H1 (cell line): ENCODE data around the gene BCL2. TPM values are rescaled to one million over a fixed set of nuclear protein-coding genes. Genes with fewer than 3 reads are reported as not detected.

Experiments
- CTCF ChIA-PET: fragments of 300-600 bp; sonication (Branson Sonifier 250); formaldehyde crosslinking; loops from one replicate; lab custom pipeline; 2021; ENCODE audit not compliant: partially characterized antibody; lab: Charles Lee
- POLR2A ChIA-PET: fragments of 300-600 bp; sonication (Branson Sonifier 250); formaldehyde crosslinking; loops from one replicate; lab custom pipeline; 2021; ENCODE audit warnings: inconsistent platforms; ENCODE audit not compliant: partially characterized antibody; lab: Charles Lee
- DNase-seq, 2 experiments: peaks; one replicate each; pipeline versions ENCODE4 v3.0.0 to v3.0.0-alpha.2; 2010 to 2022; ENCODE audit warnings: low spot score in 2 of 2, low read depth in 1 of 2, mixed read lengths in 1 of 2
- FAIRE-seq: peaks from 2 replicates; lab custom pipeline; 2011; peaks lifted over from hg19 to GRCh38; lab: Jason Lieb, UNC
- H2AFZ ChIP-seq: 2 replicates; pipeline ENCODE4 v1.8.1; 2012; ENCODE audit warnings: low read length, inconsistent platforms
- H2AK5ac ChIP-seq: 2 replicates; pipeline ENCODE4 v1.6.1; 2013; ENCODE audit warnings: low read depth, low read length
- H2BK120ac ChIP-seq: replicated peaks from 2 replicates; pipeline ENCODE3; 2013; ENCODE audit warnings: low read depth, low read length, inconsistent platforms
- H2BK12ac ChIP-seq: 2 replicates; pipeline ENCODE4 v1.6.1; 2013; ENCODE audit warnings: low read depth, low read length
- H2BK15ac ChIP-seq: 2 replicates; pipeline ENCODE4 v1.6.1; 2013; ENCODE audit warnings: low read length
- H2BK20ac ChIP-seq: 2 replicates; pipeline ENCODE4 v1.6.1; 2013; ENCODE audit warnings: low read length
- H2BK5ac ChIP-seq: 2 replicates; pipeline ENCODE4 v1.6.1; 2013; ENCODE audit warnings: low read depth, low read length
- H3K14ac ChIP-seq: 2 replicates; pipeline ENCODE4 v1.6.1; 2013; ENCODE audit warnings: inconsistent platforms; ENCODE audit not compliant: insufficient read length
- H3K18ac ChIP-seq: 2 replicates; pipeline ENCODE4 v1.6.1; 2013; ENCODE audit warnings: low read length; ENCODE audit errors: extremely low read depth
- H3K23ac ChIP-seq: 2 replicates; pipeline ENCODE4 v1.6.1; 2013; ENCODE audit warnings: inconsistent platforms; ENCODE audit not compliant: insufficient read length
- H3K23me2 ChIP-seq: 2 replicates; pipeline ENCODE4 v1.6.1; 2013; ENCODE audit warnings: low read depth, low read length
- H3K27ac ChIP-seq: 2 replicates; pipeline ENCODE4 v1.6.1; 2011; ENCODE audit warnings: low read depth, low read length, inconsistent platforms
- H3K27me3 ChIP-seq, 4 experiments: replicated peaks in 1 of 4; 1 replicate in 1 of 4; 2 replicates in 3 of 4; pipeline versions ENCODE4 v1.6.1 to v1.8.1; 2011 to 2013; ENCODE audit warnings: low read length in 3 of 4, mild to moderate bottlenecking in 3 of 4, inconsistent platforms in 2 of 4, mixed read lengths in 2 of 4, moderate library complexity in 1 of 4; ENCODE audit not compliant: control insufficient read depth in 3 of 4, insufficient read depth in 3 of 4; ENCODE audit errors: extremely low read depth in 1 of 4
- H3K36me3 ChIP-seq, 4 experiments: 2 replicates each; pipeline versions ENCODE4 v1.6.1 to v1.8.1; 2011 to 2013; ENCODE audit warnings: mild to moderate bottlenecking in 4 of 4, low read length in 3 of 4, moderate library complexity in 2 of 4, control low read depth in 1 of 4, inconsistent platforms in 1 of 4; ENCODE audit not compliant: insufficient read depth in 4 of 4, control insufficient read depth in 2 of 4
- H3K4ac ChIP-seq: replicated peaks from 2 replicates; pipeline ENCODE3; 2013; ENCODE audit warnings: low read length, low read depth, mixed read lengths, inconsistent platforms; ENCODE audit not compliant: insufficient read length
- H3K4me1 ChIP-seq, 4 experiments: replicated peaks in 1 of 4; 1 replicate in 1 of 4; 2 replicates in 3 of 4; pipeline versions ENCODE4 v1.6.1 to v1.8.1; 2011 to 2013; ENCODE audit warnings: low read length in 3 of 4, inconsistent platforms in 2 of 4, mixed read lengths in 1 of 4; ENCODE audit not compliant: insufficient read depth in 4 of 4, control insufficient read depth in 3 of 4
- H3K4me2 ChIP-seq, 2 experiments: 2 replicates each; pipeline versions ENCODE4 v1.6.1 to v1.8.1; 2011 to 2013; ENCODE audit warnings: low read depth in 2 of 2, low read length in 2 of 2, control low read depth in 1 of 2, inconsistent platforms in 1 of 2, mild to moderate bottlenecking in 1 of 2; ENCODE audit not compliant: insufficient read depth in 1 of 2
- H3K4me3 ChIP-seq, 4 experiments: fragments of 200-600, 300-600 bp in 1 of 4; sonication (generic), shearing (Covaris generic), sonication (Bioruptor Twin) in 1 of 4; 2 replicates each; pipeline versions ENCODE4 v1.5.1 to v1.8.1; 2011 to 2016; ENCODE audit warnings: low read length in 4 of 4, low read depth in 3 of 4, control low read depth in 2 of 4, inconsistent platforms in 2 of 4, mild to moderate bottlenecking in 2 of 4, mixed read lengths in 1 of 4, moderate library complexity in 1 of 4; ENCODE audit not compliant: insufficient read depth in 2 of 4; ENCODE audit errors: extremely low read depth in 1 of 4
- H3K56ac ChIP-seq: replicated peaks from 2 replicates; pipeline ENCODE3; 2013; ENCODE audit warnings: low read depth, mild to moderate bottlenecking, mixed read lengths, low read length, inconsistent platforms; ENCODE audit not compliant: insufficient read length
- H3K79me1 ChIP-seq: 2 replicates; pipeline ENCODE4 v1.6.1; 2013; ENCODE audit warnings: low read depth, low read length, control low read depth
- H3K79me2 ChIP-seq, 2 experiments: 2 replicates each; pipeline versions ENCODE4 v1.6.1 to v1.8.1; 2012 to 2013; ENCODE audit warnings: low read length in 2 of 2, mild to moderate bottlenecking in 2 of 2, inconsistent platforms in 1 of 2; ENCODE audit not compliant: insufficient read depth in 2 of 2, control insufficient read depth in 1 of 2
- H3K9ac ChIP-seq, 4 experiments: replicated peaks in 1 of 4; 1 replicate in 1 of 4; 2 replicates in 3 of 4; pipeline versions ENCODE4 v1.6.1 to v1.8.1; 2011 to 2013; ENCODE audit warnings: low read depth in 3 of 4, low read length in 3 of 4, control low read depth in 2 of 4, mild to moderate bottlenecking in 2 of 4, moderate library complexity in 2 of 4, inconsistent platforms in 1 of 4; ENCODE audit errors: extremely low read depth in 1 of 4
- H3K9me3 ChIP-seq, 2 experiments: 2 replicates each; pipeline versions ENCODE4 v1.6.1 to v1.8.1; 2012 to 2013; ENCODE audit warnings: mild to moderate bottlenecking in 2 of 2, moderate library complexity in 2 of 2, control low read depth in 1 of 2, inconsistent platforms in 1 of 2, low read depth in 1 of 2, low read length in 1 of 2, mixed read lengths in 1 of 2; ENCODE audit not compliant: insufficient read depth in 2 of 2
- H4K20me1 ChIP-seq, 2 experiments: replicated peaks in 1 of 2; 2 replicates each; pipeline versions ENCODE3 to v1.8.1; 2011 to 2013; ENCODE audit warnings: inconsistent platforms in 2 of 2, low read length in 2 of 2, mild to moderate bottlenecking in 1 of 2; ENCODE audit not compliant: insufficient read depth in 2 of 2, control insufficient read depth in 1 of 2
- H4K5ac ChIP-seq: 2 replicates; pipeline ENCODE4 v1.6.1; 2013; ENCODE audit warnings: low read length, low read depth, mixed read lengths, inconsistent platforms; ENCODE audit not compliant: insufficient read length
- H4K8ac ChIP-seq: 2 replicates; pipeline ENCODE4 v1.8.0; 2013; ENCODE audit warnings: mild to moderate bottlenecking, moderate library complexity, low read length, inconsistent platforms; ENCODE audit not compliant: insufficient read depth; ENCODE audit errors: extremely low read depth
- H4K91ac ChIP-seq: replicated peaks from 2 replicates; pipeline ENCODE3; 2013; ENCODE audit warnings: low read length, mixed read lengths, inconsistent platforms; ENCODE audit not compliant: insufficient read length
- ASH2L ChIP-seq: fragments of 200-600, 300-600 bp; sonication (generic); IDR thresholded peaks from one replicate; pipeline ENCODE4 v1.7.1; 2017; ENCODE audit warnings: low read length
- EGR1 ChIP-seq: IDR thresholded peaks from 2 replicates; pipeline ENCODE4 v1.6.1; 2011; ENCODE audit warnings: low read depth, low read length, borderline replicate concordance
- EZH2 ChIP-seq: fragments of 200-600 bp; sonication (generic); IDR thresholded peaks from 2 replicates; pipeline ENCODE4 v1.7.1; 2012; ENCODE audit warnings: low read depth, mild to moderate bottlenecking, moderate library complexity, low read length, inconsistent platforms; ENCODE audit not compliant: severe bottlenecking
- JUND ChIP-seq: IDR thresholded peaks from 2 replicates; pipeline ENCODE4 v1.6.1; 2011; ENCODE audit warnings: mild to moderate bottlenecking, improper control_type of control experiment, low read length
- KDM4A ChIP-seq: IDR thresholded peaks from one replicate; pipeline ENCODE4 v1.7.1; 2012; ENCODE audit warnings: low read depth, mild to moderate bottlenecking, moderate library complexity, low read length, inconsistent platforms; ENCODE audit not compliant: severe bottlenecking
- KDM5A ChIP-seq: fragments of 200-600 bp; IDR thresholded peaks from 2 replicates; pipeline ENCODE4 v1.7.1; 2012; ENCODE audit warnings: mild to moderate bottlenecking, low read length, inconsistent platforms, mixed read lengths
- MAFK ChIP-seq: IDR thresholded peaks from 2 replicates; pipeline ENCODE4 v1.6.1; 2012; ENCODE audit warnings: low read depth, mild to moderate bottlenecking, improper control_type of control experiment, low read length
- PHF8 ChIP-seq: fragments of 200-600 bp; sonication (generic); conservative IDR thresholded peaks from 2 replicates; pipeline ENCODE4 v1.7.1; 2012; ENCODE audit warnings: low read depth, mild to moderate bottlenecking, inconsistent platforms, low read length, moderate library complexity
- RAD21 ChIP-seq, 2 experiments: IDR thresholded peaks in 1 of 2; conservative IDR thresholded peaks in 1 of 2; 2 replicates each; pipeline ENCODE4 v1.6.1; 2011; ENCODE audit warnings: low read depth in 2 of 2, low read length in 2 of 2, improper control_type of control experiment in 1 of 2, inconsistent platforms in 1 of 2, mild to moderate bottlenecking in 1 of 2, moderate library complexity in 1 of 2
- RBBP5 ChIP-seq: IDR thresholded peaks from 2 replicates; pipeline ENCODE4 v1.7.1; 2012; ENCODE audit warnings: low read depth, mild to moderate bottlenecking, inconsistent platforms, low read length, moderate library complexity, borderline replicate concordance
- RFX5 ChIP-seq: IDR thresholded peaks from 2 replicates; pipeline ENCODE4 v1.6.1; 2011; ENCODE audit warnings: low read depth, low read length, improper control_type of control experiment, borderline replicate concordance
- SIX5 ChIP-seq: IDR thresholded peaks from 2 replicates; pipeline ENCODE4 v1.6.1; 2011; ENCODE audit warnings: mild to moderate bottlenecking, low read depth, low read length
- WGBS, 2 experiments: shearing (Covaris generic) in 1 of 2; methylation state at CpG; one replicate each; pipeline versions ENCODE4 v1.1.6 to v1.1.7; 2013 to 2015; ENCODE audit warnings: low lambda C conversion rate in 2 of 2, mixed read lengths in 2 of 2, inconsistent platforms in 1 of 2, low coverage in 1 of 2, missing lambda C conversion rate in 1 of 2; ENCODE audit not compliant: insufficient replicate concordance in 2 of 2, insufficient coverage in 1 of 2, insufficient read length in 1 of 2; ENCODE audit errors: extremely low coverage in 1 of 2, missing lambda C conversion rate in 1 of 2; 5-methylcytosine and 5-hydroxymethylcytosine counted together
- polyA plus RNA-seq, 7 experiments: library from polyadenylated mRNA; depleted of rRNA in 3 of 7; stranded (reverse) in 5 of 7; unstranded in 2 of 7; fragments of >200 nt in 5 of 7; fragments of 200-250 nt in 2 of 7; gene quantifications; 1 replicate in 5 of 7; 2 replicates in 1 of 7; 4 replicates in 1 of 7; pipeline versions ENCODE4 v1.2.1 to v1.2.3, GENCODE V29; 2011 to 2013; ENCODE audit warnings: missing spikeins in 2 of 7, mixed read lengths in 2 of 7
- total RNA-seq: library from RNA; stranded (reverse); fragmentation: NEBNext Ultra II Directional; extraction: Animal tissue kit (Norgen Biotek cat#: 25700); gene quantifications from 2 replicates; pipeline ENCODE4 v1.2.1, GENCODE V29; 2021
- TF ChIP-seq, protein P1 (sequence below): IDR thresholded peaks from 2 replicates; pipeline ENCODE4 v1.6.1; 2012; ENCODE audit warnings: low read length, inconsistent platforms

BCL2 gene
- total and polyA plus RNA-seq, 2 of the 8 experiments (the other 6 are each of a cell fraction or from before 2014, with no cell fraction given) = 0.59 to 4.5 TPM

DNA sequence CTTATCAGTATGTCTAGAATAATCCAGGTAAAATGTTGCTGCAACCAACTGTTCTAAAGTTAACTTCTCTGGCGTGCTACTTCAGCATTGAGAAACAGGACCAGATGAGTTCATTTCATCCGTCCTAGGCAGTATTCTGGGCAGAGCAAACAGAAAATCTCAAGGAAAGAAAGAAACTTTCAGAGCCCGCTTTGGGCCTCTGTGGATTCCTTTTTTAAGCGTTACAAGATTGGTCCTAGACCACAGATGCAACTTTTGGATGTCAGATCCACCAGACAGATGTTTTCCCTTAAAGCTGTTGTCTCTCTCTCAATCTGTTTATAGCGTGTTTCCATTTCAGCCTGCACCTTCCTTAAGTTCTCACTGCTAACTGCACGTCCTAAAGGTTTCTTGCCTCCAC is 75.0 kb downstream of the BCL2 start:
- H3K18ac ChIP-seq = no peak overlapping the region
- no peak for FAIRE-seq
- no peaks in the 10 kb centered on the region for H3K36me3 ChIP-seq
- no peak overlapping the region for H4K91ac ChIP-seq
- H2BK20ac ChIP-seq = no peak overlapping the region
- DNase-seq = no peak
- H3K4me2 ChIP-seq = no peak overlapping the region
- no peak overlapping the region for H4K8ac ChIP-seq
- H3K14ac ChIP-seq = no peak overlapping the region
- H3K23ac ChIP-seq = no peak overlapping the region
- no peaks in the 10 kb centered on the region for H3K4me1 ChIP-seq
- H3K23me2 ChIP-seq = no peaks in the 10 kb centered on the region; the same call in 1 of the 2 replicates
- H3K9ac ChIP-seq = no peak overlapping the region
- no peak overlapping the region for H4K5ac ChIP-seq
- H3K9me3 ChIP-seq = no peaks in the 10 kb centered on the region
- no peak overlapping the region for H2BK120ac ChIP-seq
- no peak overlapping the region for H2BK5ac ChIP-seq
- ChIA-PET CTCF (no interaction called here), POLR2A (no interaction called here)
- no peaks in the 10 kb centered on the region for H3K79me1 ChIP-seq
- no peak overlapping the region for H3K56ac ChIP-seq
- H3K79me2 ChIP-seq = no peaks in the 10 kb centered on the region
- no peaks in the 10 kb centered on the region for H4K20me1 ChIP-seq
- no peak overlapping the region for H3K27ac ChIP-seq
- no peak overlapping the region for H2BK15ac ChIP-seq
- peaks cover 0 to 2% (median 0%) of the 10 kb centered on the region in 4 experiments; a peak in 1 of 7 replicates for H3K27me3 ChIP-seq
- H2AK5ac ChIP-seq = no peak overlapping the region
- 86% methylated on average over 6 of the region's 6 CpGs; no CpG with 5 or more reads in 1 of the 2 experiments for WGBS, 2 experiments
- no peak overlapping the region for H3K4ac ChIP-seq
- H2AFZ ChIP-seq = no peak overlapping the region
- no peak overlapping the region for H2BK12ac ChIP-seq
- H3K4me3 ChIP-seq = no peak overlapping the region
- TF ChIP-seq MAFK = no peak
- no peak for TF ChIP-seq PHF8
- no peak for TF ChIP-seq KDM5A
- TF ChIP-seq RAD21 (IDR thresholded peaks at IDR 0.05 in 1 of 2, conservative IDR thresholded peaks at IDR 0.05 in 1 of 2; ENCODE audit: low read depth in 2 of 2, low read length in 2 of 2) = no peak
- TF ChIP-seq SIX5 = no peak
- TF ChIP-seq KDM4A = no peak
- no peak for TF ChIP-seq RBBP5
- no peak for TF ChIP-seq RFX5
- TF ChIP-seq JUND = no peak
- no peak for TF ChIP-seq EZH2
- TF ChIP-seq, protein P1, sequence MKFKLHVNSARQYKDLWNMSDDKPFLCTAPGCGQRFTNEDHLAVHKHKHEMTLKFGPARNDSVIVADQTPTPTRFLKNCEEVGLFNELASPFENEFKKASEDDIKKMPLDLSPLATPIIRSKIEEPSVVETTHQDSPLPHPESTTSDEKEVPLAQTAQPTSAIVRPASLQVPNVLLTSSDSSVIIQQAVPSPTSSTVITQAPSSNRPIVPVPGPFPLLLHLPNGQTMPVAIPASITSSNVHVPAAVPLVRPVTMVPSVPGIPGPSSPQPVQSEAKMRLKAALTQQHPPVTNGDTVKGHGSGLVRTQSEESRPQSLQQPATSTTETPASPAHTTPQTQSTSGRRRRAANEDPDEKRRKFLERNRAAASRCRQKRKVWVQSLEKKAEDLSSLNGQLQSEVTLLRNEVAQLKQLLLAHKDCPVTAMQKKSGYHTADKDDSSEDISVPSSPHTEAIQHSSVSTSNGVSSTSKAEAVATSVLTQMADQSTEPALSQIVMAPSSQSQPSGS = no peak
- TF ChIP-seq ASH2L = no peak
- no peak for TF ChIP-seq EGR1
